SK-N-SH (cell line): ENCODE results near the gene RBX1.

ENCODE experiments used
- CHD2 ChIP-seq: fragments of 150-350 bp; IDR thresholded peaks from 2 replicates; pipeline ENCODE4 v1.6.1; 2018; ENCODE audit warnings: low read length; ENCODE audit not compliant: partially characterized antibody
- CTCF ChIP-seq: fragments of 200-600 bp; sonication (generic); IDR thresholded peaks from 2 replicates; pipeline ENCODE4 v1.6.1; 2017; ENCODE audit warnings: antibody characterized with exemption, mild to moderate bottlenecking, moderate library complexity
- EP300 ChIP-seq, 2 experiments: IDR thresholded peaks; 2 replicates each; pipeline versions ENCODE4 v1.4.0 to v1.6.1; 2012; ENCODE audit warnings: borderline replicate concordance in 1 of 2, low read depth in 1 of 2, low read length in 1 of 2
- FOXM1 ChIP-seq: IDR thresholded peaks from 2 replicates; pipeline ENCODE4 v1.4.0; 2012; ENCODE audit warnings: low read depth, mild to moderate bottlenecking
- JUND ChIP-seq: IDR thresholded peaks from 2 replicates; pipeline ENCODE4 v1.4.0; 2012
- POLR2AphosphoS5 ChIP-seq: IDR thresholded peaks from 2 replicates; pipeline ENCODE4 v1.6.1; 2012; ENCODE audit warnings: low read depth, low read length
- RAD21 ChIP-seq: IDR thresholded peaks from 2 replicates; pipeline ENCODE4 v1.6.1; 2012; ENCODE audit warnings: mild to moderate bottlenecking, low read length
- RFX5 ChIP-seq: IDR thresholded peaks from 2 replicates; pipeline ENCODE4 v1.6.1; 2012; ENCODE audit warnings: mild to moderate bottlenecking, improper control_type of control experiment, low read length
- SMC3 ChIP-seq: IDR thresholded peaks from 2 replicates; pipeline ENCODE4 v1.6.1; 2012; ENCODE audit warnings: low read depth, low read length, improper control_type of control experiment
- TF ChIP-seq, protein P1 (sequence below): IDR thresholded peaks from 2 replicates; pipeline ENCODE4 v1.4.0; 2012; ENCODE audit warnings: low read depth
- TF ChIP-seq, protein P2 (sequence below): IDR thresholded peaks from 2 replicates; pipeline ENCODE4 v1.4.0; 2012; ENCODE audit warnings: low read depth, borderline replicate concordance

- TF ChIP-seq CTCF (no peak), FOXM1 (no peak), RAD21 (no peak), POLR2AphosphoS5 (no peak; the same call in 1 of the 2 replicates), CHD2 (no peak), EP300 (IDR thresholded peaks at IDR 0.05; ENCODE audit: borderline replicate concordance in 1 of 2, low read depth in 1 of 2, low read length in 1 of 2) (no peak), JUND (no peak), SMC3 (no peak), RFX5 (no peak)
- TF ChIP-seq, protein P1, sequence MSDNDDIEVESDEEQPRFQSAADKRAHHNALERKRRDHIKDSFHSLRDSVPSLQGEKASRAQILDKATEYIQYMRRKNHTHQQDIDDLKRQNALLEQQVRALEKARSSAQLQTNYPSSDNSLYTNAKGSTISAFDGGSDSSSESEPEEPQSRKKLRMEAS = no peak
- TF ChIP-seq, protein P2, sequence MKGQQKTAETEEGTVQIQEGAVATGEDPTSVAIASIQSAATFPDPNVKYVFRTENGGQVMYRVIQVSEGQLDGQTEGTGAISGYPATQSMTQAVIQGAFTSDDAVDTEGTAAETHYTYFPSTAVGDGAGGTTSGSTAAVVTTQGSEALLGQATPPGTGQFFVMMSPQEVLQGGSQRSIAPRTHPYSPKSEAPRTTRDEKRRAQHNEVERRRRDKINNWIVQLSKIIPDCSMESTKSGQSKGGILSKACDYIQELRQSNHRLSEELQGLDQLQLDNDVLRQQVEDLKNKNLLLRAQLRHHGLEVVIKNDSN = no peak
These were observed 70.7 kb downstream of the RBX1 start for GRCh38 chr22:41021613-41022454.
